Tibial artery (tissue), 4 donors: Measurements from ENCODE around the gene ATP9B.

Source experiments
- DNase-seq, 2 donors: peaks; one replicate each; pipeline ENCODE4 v3.0.0-alpha.2; 2019
- H3K27ac ChIP-seq, 2 donors: fragments of 200-600 bp; sonication (generic) in 1 of 2; 1 replicate in 1 of 2; 2 replicates in 1 of 2; pipeline ENCODE4 v1.5.1; 2018 to 2019; ENCODE audit warnings: mild to moderate bottlenecking in 1 of 2
- H3K27me3 ChIP-seq, 2 donors: fragments of 200-600 bp; sonication (generic) in 1 of 2; one replicate each; pipeline versions ENCODE4 v1.5.1 to v1.6.0; 2016 to 2019
- H3K36me3 ChIP-seq, 3 donors: fragments of 200-600 bp; sonication (generic) in 2 of 3; one replicate each; pipeline ENCODE4 v1.5.1; 2016 to 2019; ENCODE audit warnings: mild to moderate bottlenecking in 2 of 3
- H3K4me1 ChIP-seq, 4 donors: fragments of 200-600 bp; sonication (generic) in 2 of 4; 1 replicate in 3 of 4; 2 replicates in 1 of 4; pipeline ENCODE4 v1.5.1; 2016 to 2019
- H3K4me3 ChIP-seq, 2 donors: fragments of 200-600 bp; sonication (generic) in 1 of 2; 1 replicate in 1 of 2; 2 replicates in 1 of 2; pipeline ENCODE4 v1.5.1; 2018 to 2019; ENCODE audit warnings: mild to moderate bottlenecking in 2 of 2
- H3K9me3 ChIP-seq, 3 donors: fragments of 200-600 bp; sonication (generic) in 1 of 3; one replicate each; pipeline ENCODE4 v1.5.1; 2016 to 2019
- CTCF ChIP-seq, 2 experiments: fragments of 200-600 bp in 1 of 2; fragments of 450-650 bp in 1 of 2; IDR thresholded peaks; one replicate each; pipeline ENCODE4 v1.5.1; 2017 to 2019; ENCODE audit warnings: antibody characterized with exemption in 2 of 2, mild to moderate bottlenecking in 1 of 2, moderate library complexity in 1 of 2
- intact Hi-C: fragments of 100-400 bp; cut with DNase I; formaldehyde crosslinking; loops from one replicate; pipeline ENCODE4 v1.15.0; 2023; ENCODE audit warnings: low total_unique reads

Gene ATP9B

GRCh38 chr18:79135924-79136323 lies 66.7 kb downstream of the ATP9B start:
- Histone ChIP-seq H3K4me1 (no peaks in the 10 kb centered on the region), H3K36me3 (peaks cover 0 to 25% (median 0%) of the 10 kb centered on the region in 3 donors), H3K27me3 (no peaks in the 10 kb centered on the region), H3K4me3 (no peak overlapping the region), H3K27ac (no peak overlapping the region), H3K9me3 (no peaks in the 10 kb centered on the region)
- TF ChIP-seq CTCF (IDR thresholded peaks at IDR 0.05) = no peak
- DNase-seq = no peak
- intact Hi-C loops = no loop called here

- no peak overlapping the region for H3K27ac ChIP-seq
- H3K36me3 ChIP-seq = peaks cover 0 to 25% (median 0%) of the 10 kb centered on the region in 3 donors
- no peaks in the 10 kb centered on the region for H3K9me3 ChIP-seq
- intact Hi-C loops = no loop called here
- no peak for TF ChIP-seq CTCF (IDR thresholded peaks at IDR 0.05)
- H3K27me3 ChIP-seq = no peaks in the 10 kb centered on the region
- DNase-seq = no peak
- no peaks in the 10 kb centered on the region for H3K4me1 ChIP-seq
- no peak overlapping the region for H3K4me3 ChIP-seq
These were observed 67.5 kb downstream of the ATP9B start for GRCh38 chr18:79136742-79137141.

GRCh38 chr18:79139206-79139605 lies 70.0 kb downstream of the ATP9B start:
- intact Hi-C loops = no loop called here
- H3K27ac ChIP-seq = no peak overlapping the region
- no peak for DNase-seq
- no peak overlapping the region for H3K4me3 ChIP-seq
- peaks cover 0 to 18% (median 0%) of the 10 kb centered on the region in 3 donors for H3K36me3 ChIP-seq
- no peaks in the 10 kb centered on the region for H3K9me3 ChIP-seq
- no peaks in the 10 kb centered on the region for H3K27me3 ChIP-seq
- no peak for TF ChIP-seq CTCF (IDR thresholded peaks at IDR 0.05)
- no peaks in the 10 kb centered on the region for H3K4me1 ChIP-seq

- no peak overlapping the region for H3K27ac ChIP-seq
- no peaks in the 10 kb centered on the region for H3K9me3 ChIP-seq
- no peak for TF ChIP-seq CTCF (IDR thresholded peaks at IDR 0.05)
- no peak overlapping the region for H3K4me3 ChIP-seq
- H3K4me1 ChIP-seq = no peaks in the 10 kb centered on the region
- H3K36me3 ChIP-seq = peaks cover 13 to 22% (median 13%) of the 10 kb centered on the region in 3 donors
- intact Hi-C loops = no loop called here
- H3K27me3 ChIP-seq = no peaks in the 10 kb centered on the region
- no peak for DNase-seq
These were observed 77.8 kb downstream of the ATP9B start for GRCh38 chr18:79147014-79147413.

GRCh38 chr18:79151191-79151590 lies 82.0 kb downstream of the ATP9B start:
- Histone ChIP-seq H3K27ac (no peak overlapping the region), H3K4me3 (no peak overlapping the region), H3K9me3 (no peaks in the 10 kb centered on the region), H3K4me1 (no peaks in the 10 kb centered on the region), H3K36me3 (peaks cover 14 to 23% (median 21%) of the 10 kb centered on the region in 3 donors), H3K27me3 (no peaks in the 10 kb centered on the region)
- DNase-seq = no peak
- intact Hi-C loops = no loop called here
- TF ChIP-seq CTCF (IDR thresholded peaks at IDR 0.05) = no peak

GRCh38 chr18:79156327-79156726 lies 87.1 kb downstream of the ATP9B start:
- Histone ChIP-seq H3K27ac (no peak overlapping the region), H3K27me3 (no peaks in the 10 kb centered on the region), H3K4me1 (no peaks in the 10 kb centered on the region), H3K36me3 (peaks cover 17 to 28% (median 17%) of the 10 kb centered on the region in 3 donors), H3K4me3 (no peak overlapping the region), H3K9me3 (no peaks in the 10 kb centered on the region)
- intact Hi-C loops = no loop called here
- DNase-seq = no peak
- no peak for TF ChIP-seq CTCF (IDR thresholded peaks at IDR 0.05)
